HL-60/S4 treated with retinoic acid at 250 ng/mL for 4 days and 3 days (cell line): Measurements from ENCODE around the gene PGBD1.

Experiments
- in situ Hi-C: fragments of 300-500 bp; cut with MboI; formaldehyde crosslinking; loops from 2 replicates; pipeline ENCODE4 v1.7.0; 2022; ENCODE audit warnings: low sequenced_read_pairs

PGBD1 gene

DNA sequence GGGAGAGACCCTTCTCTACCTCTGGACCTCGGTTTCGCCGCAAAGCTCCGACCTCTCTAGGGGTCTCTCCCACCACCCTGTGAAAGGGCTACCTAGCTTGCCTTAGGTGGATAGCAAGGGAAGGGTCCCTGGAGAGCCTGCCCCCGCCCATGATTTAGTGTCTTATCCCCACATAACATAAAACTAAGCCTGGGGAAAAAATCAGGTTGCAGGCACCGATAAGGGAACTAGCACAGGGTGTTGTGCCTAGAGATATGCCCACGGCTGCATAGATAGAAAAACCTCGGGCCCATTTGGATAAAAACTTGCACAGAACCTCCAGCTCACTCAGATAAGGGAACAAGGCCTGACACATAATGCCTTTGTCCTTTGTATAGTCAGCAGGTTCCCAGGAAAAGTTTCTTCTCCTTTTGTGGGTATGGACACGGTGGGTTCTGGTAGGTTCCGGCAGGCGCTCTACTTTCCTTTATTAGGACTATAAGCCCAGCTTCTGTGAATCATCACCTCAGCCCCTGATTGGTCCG is 53.7 kb downstream of the PGBD1 start:
- in situ Hi-C loops: no loop called here

DNA sequence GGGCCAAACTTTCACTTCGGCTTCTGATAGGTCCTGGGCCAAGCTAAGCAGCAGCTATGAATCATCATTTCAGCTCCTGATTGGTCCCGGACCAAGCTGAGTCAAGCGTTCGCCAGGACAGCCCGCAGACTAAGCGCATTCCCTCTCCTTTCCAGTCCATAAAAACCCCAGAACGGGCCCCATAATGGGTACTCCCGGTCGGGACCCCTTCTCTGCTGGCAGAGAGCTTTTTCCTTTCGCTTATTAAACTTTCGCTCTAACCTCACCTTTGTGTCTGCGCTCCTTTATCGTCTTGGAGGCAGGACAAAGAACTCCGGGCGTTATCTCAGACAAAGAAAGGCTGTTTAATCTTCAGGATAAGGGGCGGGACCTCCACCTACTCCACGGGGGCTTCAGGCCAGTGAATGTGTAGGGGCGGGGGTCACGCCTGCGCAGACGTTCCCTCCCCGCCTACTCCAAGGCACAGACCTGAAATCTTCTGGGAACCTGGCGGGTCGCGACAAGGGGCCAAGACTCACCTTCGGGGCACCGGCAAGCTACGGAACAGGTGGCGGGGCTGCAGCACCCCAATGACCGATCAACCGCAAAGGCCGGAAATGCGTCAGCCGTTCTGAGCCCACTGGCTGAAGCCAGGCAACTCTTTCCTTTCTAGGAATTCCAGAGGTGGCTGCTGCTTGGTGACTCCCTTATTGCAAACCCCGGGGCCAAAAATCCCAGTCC is 54.4 kb downstream of the PGBD1 start, which contains the start of gene ZSCAN31:
TSS of gene ZSCAN31 (minus strand) at position 585 of the 720 bp plus-strand sequence. CDS start 6,465 bp downstream, outside the sequence.
- in situ Hi-C loops: no loop called here

DNA sequence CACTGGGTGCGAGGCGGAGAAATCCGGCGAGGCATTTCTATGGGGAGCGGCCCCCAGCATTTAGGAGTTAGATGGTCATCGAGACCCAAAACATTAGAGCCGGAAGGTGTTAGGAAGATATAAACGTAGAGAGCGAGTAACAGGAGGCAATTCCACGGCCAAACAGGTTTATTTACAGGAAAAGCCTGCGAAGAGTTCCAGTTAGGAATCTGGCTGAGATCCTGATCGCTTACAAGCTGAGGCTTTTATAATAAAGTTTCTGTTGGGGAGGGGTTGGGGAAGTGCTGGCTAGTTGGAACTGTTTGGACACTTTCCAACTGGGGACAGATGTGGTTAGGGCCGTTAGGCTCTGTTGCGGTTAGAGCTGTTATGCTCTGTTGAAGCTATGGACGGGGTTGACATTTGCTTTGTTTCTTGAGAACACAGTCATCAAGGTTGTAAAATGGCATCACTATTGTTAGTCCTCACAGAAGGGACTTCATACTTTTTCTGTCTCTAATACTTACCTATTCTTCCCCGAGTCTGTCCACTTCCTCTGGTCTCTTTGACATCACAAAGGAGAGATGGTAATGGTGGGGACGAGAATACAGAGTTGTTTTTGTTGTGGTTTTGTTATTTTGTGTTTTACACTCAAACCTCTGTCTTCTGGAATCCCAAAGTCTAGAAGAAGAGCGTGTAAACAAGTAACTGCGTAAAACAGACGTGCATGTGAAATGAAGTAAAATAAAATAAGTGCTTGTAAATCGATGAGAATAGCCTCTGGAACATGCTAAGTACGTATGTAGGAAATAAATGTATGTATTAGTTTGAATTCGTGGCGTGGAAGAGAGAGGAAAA is 55.1 kb downstream of the PGBD1 start:
- in situ Hi-C loops: no loop called here

DNA sequence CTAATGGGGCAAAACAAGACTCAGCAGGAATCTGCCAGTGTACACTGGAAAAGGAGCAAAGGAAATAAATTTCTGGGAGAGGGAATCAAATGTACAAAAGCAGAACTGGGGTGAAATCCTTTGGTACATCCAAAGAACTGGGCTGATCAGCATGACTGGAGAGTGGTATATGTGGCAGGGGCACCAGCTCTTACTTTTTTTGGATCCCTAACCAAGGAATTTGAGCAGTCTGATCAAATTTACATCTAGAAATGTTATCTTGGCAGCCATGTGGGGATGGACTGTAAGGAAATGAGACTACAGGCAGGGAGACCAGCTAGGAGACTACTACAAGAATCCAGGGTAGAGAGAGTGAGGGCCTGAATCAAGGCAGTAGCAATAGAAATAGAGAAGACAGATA is 55.7 kb downstream of the PGBD1 start:
- in situ Hi-C loops: no loop called here

DNA sequence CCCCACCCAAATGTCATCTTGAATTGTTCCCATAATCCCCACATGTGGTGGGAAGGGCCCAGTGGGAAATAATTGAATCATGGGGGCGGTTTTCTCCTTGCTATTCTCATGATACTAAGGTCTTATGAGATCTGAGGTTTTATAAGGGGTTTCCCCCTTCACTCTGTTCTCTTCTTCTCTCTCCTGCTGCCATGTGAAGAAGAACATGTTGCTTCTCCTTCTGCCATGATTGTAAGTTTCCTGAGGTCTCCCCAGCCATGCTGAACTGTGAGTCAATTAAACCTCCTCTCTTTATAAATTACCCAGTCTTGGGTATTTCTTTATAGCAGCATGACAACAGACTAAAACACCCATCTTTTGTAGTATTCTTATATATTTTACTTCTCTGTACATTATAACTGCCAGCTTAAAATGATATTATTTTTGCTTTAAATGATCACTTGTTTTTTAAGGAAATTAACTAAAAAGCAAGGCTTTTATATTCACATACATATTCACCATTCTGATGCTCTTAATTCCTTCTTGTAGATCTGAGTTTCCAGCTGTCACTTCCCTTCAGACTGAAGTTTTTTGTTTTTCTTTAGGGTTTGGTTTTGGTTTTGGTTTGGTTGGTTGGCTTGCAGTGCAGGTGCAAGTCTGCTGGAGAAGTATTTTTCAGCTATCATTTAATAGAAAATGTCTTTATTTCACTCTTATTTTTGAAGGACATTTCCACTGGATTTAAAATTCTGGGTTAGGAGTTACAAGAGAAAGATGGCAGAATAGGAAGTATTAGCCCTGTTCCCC is 59.1 kb downstream of the PGBD1 start:
- in situ Hi-C loops: no loop called here

DNA sequence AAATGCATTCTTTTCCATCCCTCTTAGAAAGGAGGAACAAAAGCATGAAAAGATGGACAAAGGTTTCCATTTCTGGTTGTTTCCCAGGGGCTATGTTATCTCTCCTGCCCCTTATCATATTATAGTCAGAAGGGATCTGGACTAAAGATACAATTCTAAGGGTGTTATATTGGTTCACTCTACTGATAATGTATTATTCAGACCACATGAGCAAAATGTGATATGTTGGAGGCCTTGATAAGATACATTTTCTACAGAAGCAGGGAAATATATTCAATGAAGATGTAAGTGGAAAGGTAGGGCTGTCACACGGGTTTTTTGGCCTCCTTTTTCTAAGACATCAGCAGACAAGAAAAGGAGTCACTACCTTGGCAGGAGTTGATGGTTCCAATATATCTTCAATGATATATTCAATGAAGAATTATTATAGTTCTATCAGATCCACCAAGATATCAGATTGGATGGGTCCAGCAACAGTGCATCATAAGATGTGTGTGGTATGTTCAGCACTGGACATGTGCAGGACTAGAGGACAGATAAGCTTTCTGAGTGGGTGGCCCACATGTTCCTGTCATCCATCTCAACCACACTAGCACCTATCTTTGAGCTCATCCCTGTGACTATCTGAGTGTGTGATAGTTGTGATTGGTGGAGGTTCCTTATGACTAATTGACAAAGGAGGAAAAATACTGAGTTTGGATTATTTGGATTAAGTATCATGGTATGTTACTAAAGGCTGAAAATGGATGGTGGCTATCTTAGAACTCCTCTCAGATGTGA is 62.7 kb downstream of the PGBD1 start:
- in situ Hi-C loops: no loop called here

DNA sequence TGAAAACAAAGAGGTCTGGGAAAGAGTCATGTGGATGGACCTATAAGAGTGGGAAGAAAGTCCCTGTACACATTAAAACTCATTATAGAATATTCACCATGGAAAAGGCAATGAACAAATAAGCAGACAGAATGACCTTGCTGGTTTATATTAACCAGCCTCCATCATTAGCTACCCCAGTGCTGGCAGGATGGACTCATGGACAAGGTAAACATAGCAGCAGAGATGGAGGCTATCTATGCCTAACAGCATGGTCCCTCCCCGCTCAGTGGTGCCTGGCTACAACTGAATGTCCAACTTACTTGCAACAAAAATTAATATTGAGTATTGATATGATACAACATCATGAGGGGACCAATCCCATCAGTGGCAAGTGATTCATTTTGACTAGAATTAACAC is 63.8 kb downstream of the PGBD1 start:
- in situ Hi-C loops: no loop called here

DNA sequence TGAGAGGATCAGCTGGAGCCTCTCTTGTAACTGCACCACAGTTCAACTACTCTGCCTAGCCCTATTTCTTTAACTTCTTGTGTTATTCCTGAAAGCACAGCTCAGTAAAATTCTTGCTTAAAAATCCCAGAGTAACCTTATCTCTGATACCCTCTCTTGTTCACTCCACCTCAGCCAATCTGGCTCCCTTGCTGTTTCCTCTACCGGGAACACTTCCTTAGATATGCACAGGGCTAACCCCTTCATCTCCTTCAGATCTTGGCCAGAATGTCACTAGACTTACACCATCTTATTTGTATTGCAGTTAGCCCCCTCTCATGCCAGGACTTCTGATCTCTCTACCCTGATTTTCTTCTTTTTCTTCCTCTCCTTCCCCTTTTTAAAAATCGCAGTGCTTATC is 65.7 kb downstream of the PGBD1 start:
- in situ Hi-C loops: no loop called here

DNA sequence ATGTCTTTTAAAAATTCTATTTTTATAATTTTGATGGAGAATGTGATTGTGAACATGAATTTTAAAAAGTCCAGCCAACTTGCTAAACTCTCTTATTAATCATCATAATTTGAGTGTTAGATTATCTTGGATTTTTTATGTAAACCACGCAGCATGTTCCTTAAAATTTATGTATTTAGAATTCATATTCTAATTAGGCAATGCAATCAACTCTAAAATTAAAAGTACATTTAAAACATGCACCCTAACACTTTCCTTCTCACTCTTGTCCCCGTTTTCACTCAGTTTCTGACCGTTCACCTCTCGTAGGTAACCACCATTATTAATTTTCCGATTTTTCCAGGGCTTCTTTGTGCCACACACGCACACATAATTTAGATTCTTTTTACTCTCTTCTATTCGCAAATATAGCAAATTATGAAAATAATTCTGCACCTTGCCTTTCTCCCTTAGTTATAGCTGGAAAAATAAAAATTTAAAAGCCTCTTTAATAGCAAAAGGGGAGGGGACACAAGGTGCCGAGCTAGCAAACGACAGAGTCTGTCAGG is 68.0 kb downstream of the PGBD1 start:
- in situ Hi-C loops: no loop called here

DNA sequence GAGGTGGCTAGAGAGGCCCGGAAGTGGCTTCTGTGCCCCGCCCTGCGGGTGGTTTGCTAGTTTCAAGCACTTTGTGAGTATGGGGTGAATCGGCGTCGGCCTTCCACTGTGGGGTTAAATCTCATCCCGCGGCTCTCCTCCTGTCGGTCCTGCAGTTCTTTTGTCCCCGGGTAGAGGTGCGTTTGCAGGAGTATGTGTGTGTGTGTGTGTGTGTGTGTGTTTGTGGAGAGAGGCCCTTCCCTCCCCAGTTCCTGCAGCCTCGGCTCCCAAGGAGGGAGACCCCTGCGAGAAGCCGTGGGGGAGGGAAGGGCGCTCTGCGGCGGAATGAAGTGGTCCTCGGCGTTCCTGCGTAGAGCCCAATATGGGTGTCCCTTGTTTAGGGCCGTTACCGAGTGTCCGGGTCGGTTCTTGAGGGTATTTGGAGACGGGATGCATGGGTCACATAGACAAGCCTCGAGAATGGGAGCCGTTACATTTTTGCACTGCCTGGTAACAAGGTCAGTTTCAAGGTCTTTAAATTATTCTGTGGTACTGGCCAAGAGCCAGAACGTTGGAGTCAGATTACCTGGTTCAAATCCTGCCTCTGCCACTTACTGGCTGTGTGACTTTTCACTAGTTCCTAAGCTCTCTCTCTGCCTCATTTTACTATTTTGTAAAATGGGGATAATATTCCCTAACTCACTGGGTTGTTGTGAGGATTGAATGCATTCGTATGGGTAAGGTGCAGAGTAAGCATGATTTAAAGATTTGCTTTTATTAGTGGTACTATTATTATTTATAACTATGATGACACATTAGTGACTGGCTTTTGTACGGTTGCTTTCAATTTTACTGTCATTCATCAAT is 68.7 kb downstream of the PGBD1 start, which contains the start of gene ZKSCAN3:
TSS of gene ZKSCAN3 (plus strand) at position 56 of the 846 bp plus-strand sequence. CDS start 9,640 bp downstream, outside the sequence.
- in situ Hi-C loops: loop anchor here (10.0 to 25.0 kb wide), 2 partner anchors 215 to 438 kb away; partner anchors contain the start of gene OR2B2

DNA sequence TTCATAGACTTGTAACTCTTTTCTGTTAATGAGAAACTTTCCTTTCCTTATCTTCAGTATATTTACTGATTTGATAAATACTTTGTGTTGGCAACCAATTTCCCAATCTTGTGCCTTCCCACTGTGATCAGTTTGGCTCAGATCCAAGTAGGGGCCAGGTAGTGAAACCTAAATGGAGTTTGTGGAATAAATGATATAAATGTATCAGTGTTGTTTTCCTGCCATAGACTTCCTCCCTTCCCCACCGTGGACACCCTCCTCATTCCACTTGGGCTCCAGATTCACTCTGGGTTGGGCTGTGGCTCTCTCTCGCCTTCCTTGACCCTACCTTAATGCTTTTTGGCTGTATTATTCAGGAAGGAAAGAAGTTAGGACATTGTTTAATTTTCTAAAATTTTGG is 69.7 kb downstream of the PGBD1 start:
- in situ Hi-C loops: loop anchor here (10.0 to 25.0 kb wide), 2 partner anchors 216 to 439 kb away; partner anchors contain the start of gene OR2B2

DNA sequence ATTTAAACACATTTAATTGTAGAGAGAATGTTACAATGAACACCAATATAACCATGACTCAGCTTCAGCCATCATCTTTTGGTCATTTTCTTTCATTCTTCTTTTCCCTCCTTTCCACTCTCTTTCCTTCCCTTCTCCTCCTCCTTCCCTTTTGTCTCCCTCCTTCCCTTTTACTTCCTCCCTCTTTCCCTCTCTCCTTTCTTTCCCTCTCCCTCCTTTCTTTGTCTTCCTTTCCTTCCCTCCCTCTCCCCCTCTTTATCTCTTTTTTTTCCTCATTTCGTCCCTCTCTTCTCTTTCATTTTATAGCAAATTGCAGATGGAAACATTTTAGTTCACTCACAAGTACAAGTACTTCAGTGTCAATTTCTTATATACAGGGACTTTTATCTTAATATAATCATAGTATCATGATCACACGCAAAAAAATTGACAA is 70.1 kb downstream of the PGBD1 start:
- in situ Hi-C loops: loop anchor here (10.0 to 25.0 kb wide), 2 partner anchors 217 to 439 kb away; partner anchors contain the start of gene OR2B2
